HepG2 (cell line): ENCODE data around the gene VAPB. TPM values are rescaled to one million over a fixed set of nuclear protein-coding genes. Genes with fewer than 3 reads are reported as not detected.

Experiments used
- ATAC-seq: fragments of 200-7000 bp; cut with Tn5 transposase; 3 replicates; pipeline ENCODE4 v1.9.1; 2020; ENCODE audit warnings: mild to moderate bottlenecking, moderate library complexity
- BruUV-seq: library from RNA; stranded (reverse); fragments of 400-500 nt; replicated peaks from 2 replicates; lab custom pipeline; 2021; lab: Mats Ljungman, UMichigan
- CTCF ChIA-PET: fragments of 300-600 bp; formaldehyde crosslinking; extraction: SDS; loops from one replicate; lab custom pipeline; 2021; ENCODE audit warnings: low total read pairs, inconsistent platforms, low intra/inter-chr PET ratio; lab: Yijun Ruan, JAX
- POLR2A ChIA-PET: fragments of 350-600 bp; sonication (Branson Sonifier 250); formaldehyde crosslinking; loops from one replicate; lab custom pipeline; 2020; ENCODE audit warnings: antibody characterized with exemption, inconsistent platforms; lab: Yijun Ruan, JAX
- DNase-seq: peaks from one replicate; pipeline ENCODE4 v3.0.0-alpha.2; 2015; ENCODE audit warnings: low spot score
- FAIRE-seq: peaks from 3 replicates; lab custom pipeline; 2011; peaks lifted over from hg19 to GRCh38; lab: Jason Lieb, UNC
- H2AFZ ChIP-seq: one replicate; pipeline ENCODE4 v1.6.1; 2011; ENCODE audit warnings: low read length, inconsistent platforms
- H3K27ac ChIP-seq: fragments of 300-600 bp; 3 replicates; pipeline ENCODE4 v1.8.0; 2011; ENCODE audit warnings: mixed run types, mild to moderate bottlenecking, mixed read lengths, low read length, inconsistent platforms; ENCODE audit not compliant: insufficient read depth; ENCODE audit errors: extremely low read length
- H3K27me3 ChIP-seq, 2 experiments: fragments of 200-600 bp in 1 of 2; 2 replicates in 1 of 2; 3 replicates in 1 of 2; pipeline versions ENCODE4 v1.6.0 to v1.8.0; 2011; ENCODE audit warnings: low read length in 2 of 2, mild to moderate bottlenecking in 2 of 2, moderate library complexity in 2 of 2, inconsistent platforms in 1 of 2; ENCODE audit not compliant: insufficient read depth in 2 of 2, control insufficient read depth in 1 of 2
- H3K36me3 ChIP-seq, 2 experiments: fragments of 200-600 bp in 1 of 2; replicated peaks in 1 of 2; 2 replicates in 1 of 2; 3 replicates in 1 of 2; pipeline versions ENCODE4 v1.5.1 to v1.8.0; 2011; ENCODE audit warnings: low read length in 2 of 2, inconsistent platforms in 1 of 2; ENCODE audit not compliant: insufficient read depth in 2 of 2, control insufficient read depth in 1 of 2
- H3K4me1 ChIP-seq: 2 replicates; pipeline ENCODE4 v1.5.1; 2012; ENCODE audit warnings: low read length, inconsistent platforms; ENCODE audit not compliant: insufficient read depth
- H3K4me2 ChIP-seq: 2 replicates; pipeline ENCODE4 v1.6.0; 2011; ENCODE audit warnings: low read depth, low read length, inconsistent platforms
- H3K4me3 ChIP-seq, 3 experiments: fragments of 200-600 bp in 1 of 3; sonication (generic), shearing (Covaris generic) in 1 of 3; replicated peaks in 1 of 3; 2 replicates each; pipeline ENCODE4 v1.5.1; 2011 to 2016; ENCODE audit warnings: low read length in 3 of 3, inconsistent platforms in 2 of 3, low read depth in 2 of 3, mild to moderate bottlenecking in 2 of 3, control low read depth in 1 of 3, mixed read lengths in 1 of 3; ENCODE audit not compliant: insufficient read depth in 1 of 3
- H3K79me2 ChIP-seq: one replicate; pipeline ENCODE4 v1.6.1; 2011; ENCODE audit warnings: low read length, inconsistent platforms; ENCODE audit not compliant: insufficient read depth
- H3K9ac ChIP-seq: 2 replicates; pipeline ENCODE4 v1.6.0; 2011; ENCODE audit warnings: mild to moderate bottlenecking, low read depth, low read length, inconsistent platforms; ENCODE audit not compliant: insufficient read depth
- H3K9me3 ChIP-seq: 2 replicates; pipeline ENCODE4 v1.5.1; 2012; ENCODE audit warnings: mild to moderate bottlenecking, low read length
- H4K20me1 ChIP-seq: 2 replicates; pipeline ENCODE4 v1.6.0; 2011; ENCODE audit warnings: inconsistent platforms, mild to moderate bottlenecking, low read length, moderate library complexity; ENCODE audit not compliant: insufficient read depth
- EHMT2 ChIP-seq: fragments of 200-600 bp; sonication (generic); IDR thresholded peaks from 2 replicates; pipeline ENCODE4 v1.7.0; 2017; ENCODE audit warnings: antibody characterized with exemption, low read depth, low read length, borderline replicate concordance
- IKZF4 ChIP-seq: sonication (generic); formaldehyde crosslinking; IDR thresholded peaks from 2 replicates; pipeline ENCODE4 v1.5.1; 2020; ENCODE audit warnings: borderline replicate concordance, mild to moderate bottlenecking, low read depth, missing genetic modification reagents; ENCODE audit errors: not compliant biosample characterization
- MAFG ChIP-seq: sonication (generic); formaldehyde crosslinking; IDR thresholded peaks from 2 replicates; pipeline ENCODE4 v1.5.1; 2020; ENCODE audit warnings: mild to moderate bottlenecking, missing genetic modification reagents
- NFYB ChIP-seq: sonication (generic); formaldehyde crosslinking; IDR thresholded peaks from 2 replicates; pipeline ENCODE4 v1.4.0; 2020; ENCODE audit warnings: missing genetic modification reagents
- POGK ChIP-seq: sonication (generic); formaldehyde crosslinking; conservative IDR thresholded peaks from 2 replicates; pipeline ENCODE4 v1.8.0; 2022; ENCODE audit warnings: mild to moderate bottlenecking, moderate library complexity, missing genetic modification reagents
- PPARG ChIP-seq: conservative IDR thresholded peaks from 2 replicates; pipeline ENCODE4 v1.6.1; 2016; ENCODE audit warnings: missing biosample characterization, missing genetic modification reagents
- RAD21 ChIP-seq: fragments of 450-650 bp; formaldehyde crosslinking; IDR thresholded peaks from 2 replicates; pipeline ENCODE4 v1.5.0; 2020; ENCODE audit warnings: mild to moderate bottlenecking
- SMYD3 ChIP-seq: sonication (generic); formaldehyde crosslinking; IDR thresholded peaks from 2 replicates; pipeline ENCODE4 v1.8.1; 2023; ENCODE audit warnings: mild to moderate bottlenecking, missing genetic modification reagents
- TRIM24 ChIP-seq: sonication (generic); formaldehyde crosslinking; IDR thresholded peaks from 2 replicates; pipeline ENCODE4 v1.8.0; 2022; ENCODE audit warnings: mild to moderate bottlenecking, missing genetic modification reagents
- ZBTB49 ChIP-seq: sonication (generic); formaldehyde crosslinking; IDR thresholded peaks from 2 replicates; pipeline ENCODE4 v1.4.0; 2020; ENCODE audit warnings: missing genetic modification reagents, borderline replicate concordance
- ZKSCAN1 ChIP-seq: fragments of 150-350 bp; IDR thresholded peaks from 2 replicates; pipeline ENCODE4 v1.6.1; 2014; ENCODE audit warnings: low read length
- ZNF329 ChIP-seq: sonication (generic); formaldehyde crosslinking; IDR thresholded peaks from 2 replicates; pipeline ENCODE4 v1.9.0; 2021; ENCODE audit warnings: low read depth, mild to moderate bottlenecking, missing genetic modification reagents
- ZNF354B ChIP-seq: sonication (generic); formaldehyde crosslinking; IDR thresholded peaks from 2 replicates; pipeline ENCODE4 v1.8.0; 2022; ENCODE audit warnings: mild to moderate bottlenecking, missing genetic modification reagents
- ZNF446 ChIP-seq: sonication (generic); formaldehyde crosslinking; IDR thresholded peaks from 2 replicates; pipeline ENCODE4 v1.5.0; 2020; ENCODE audit warnings: mild to moderate bottlenecking, missing genetic modification reagents
- ZNF687 ChIP-seq: sonication (generic); formaldehyde crosslinking; IDR thresholded peaks from 2 replicates; pipeline ENCODE4 v1.5.1; 2020; ENCODE audit warnings: mild to moderate bottlenecking, missing genetic modification reagents, moderate library complexity
- ZUFSP ChIP-seq: sonication (generic); formaldehyde crosslinking; IDR thresholded peaks from 2 replicates; pipeline ENCODE4 v1.9.0; 2021; ENCODE audit warnings: missing genetic modification reagents, mild to moderate bottlenecking, borderline replicate concordance
- WGBS: methylation state at CpG from one replicate; pipeline ENCODE4 v1.1.6; 2017; ENCODE audit warnings: low lambda C conversion rate; 5-methylcytosine and 5-hydroxymethylcytosine counted together
- in situ Hi-C: cut with HindIII; loops from 2 replicates; pipeline ENCODE4 v1.10.0; 2017; ENCODE audit warnings: low pct_unique_long_range_greater_than_20kb; ENCODE audit not compliant: extremely low pct_ligation_motif_present
- intact Hi-C: fragments of 100-400 bp; cut with micrococcal nuclease; formaldehyde crosslinking; loops from one replicate; pipeline ENCODE4 v1.10.0; 2022; ENCODE audit not compliant: unreplicated experiment
- polyA plus RNA-seq, 8 experiments: library from polyadenylated mRNA; depleted of rRNA in 3 of 8; stranded (reverse) in 7 of 8; unstranded in 1 of 8; fragments of >200 nt; fragmentation: Illumina TruSeq in 4 of 8; extraction: Trizol in 4 of 8; gene quantifications; 2 replicates each; pipeline versions ENCODE4 v1.2.1 to v1.2.3, GENCODE V29; 2011 to 2016; ENCODE audit warnings: low read depth in 4 of 8, missing spikeins in 1 of 8, mixed read lengths in 1 of 8; ENCODE audit not compliant: insufficient read depth in 1 of 8
- total RNA-seq, 5 experiments: library from RNA; depleted of rRNA; stranded (reverse); fragments of >200 nt; fragmentation: Illumina TruSeq; extraction: Trizol; gene quantifications; 2 replicates each; pipeline ENCODE4 v1.2.3, GENCODE V29; 2016; ENCODE audit warnings: low read depth in 1 of 5

Gene VAPB
- total and polyA plus RNA-seq, 2 of the 13 experiments (the other 11 are each of a cell fraction or from before 2014, with no cell fraction given) = 18.6 to 48.5 TPM

- Histone ChIP-seq H3K9me3 (peaks cover 5% of the 10 kb centered on the region; the same call in 1 of the 2 replicates), H3K4me2 (no peak overlapping the region), H3K27me3 (peaks cover 0 to 14% of the 10 kb centered on the region in 2 experiments; a peak in 3 of 5 replicates), H3K4me1 (no peaks in the 10 kb centered on the region), H3K36me3 (no peaks in the 10 kb centered on the region), H3K27ac (no peak overlapping the region), H3K9ac (no peak overlapping the region), H3K79me2 (no peaks in the 10 kb centered on the region), H4K20me1 (no peaks in the 10 kb centered on the region), H2AFZ (no peak overlapping the region), H3K4me3 (no peak overlapping the region)
- BruUV-seq = no TSS peak
- no peak for ATAC-seq
- 52% methylated on average over 10 of the region's 10 CpGs for WGBS
- POLR2A ChIA-PET = no interaction called here
- in situ Hi-C loops = no loop called here
- DNase-seq = no peak
- CTCF ChIA-PET = no interaction called here
- FAIRE-seq = no peak
- intact Hi-C loops = no loop called here
- TF ChIP-seq POGK (CRISPR knock-in tag) = no peak
- no peak for TF ChIP-seq ZNF446 (CRISPR knock-in tag)
- no peak for TF ChIP-seq ZNF329
- no peak for TF ChIP-seq PPARG (CRISPR knock-in tag)
- TF ChIP-seq ZNF687 (CRISPR knock-in tag) = no peak
- no peak for TF ChIP-seq IKZF4 (CRISPR knock-in tag)
- no peak for TF ChIP-seq ZBTB49 (CRISPR knock-in tag)
- TF ChIP-seq NFYB = no peak
- TF ChIP-seq RAD21 (CRISPR knock-in tag) = no peak
- TF ChIP-seq SMYD3 = no peak
- TF ChIP-seq ZKSCAN1 = no peak
- no peak for TF ChIP-seq MAFG (CRISPR knock-in tag)
- no peak for TF ChIP-seq ZNF354B
- no peak for TF ChIP-seq TRIM24 (CRISPR knock-in tag)
- TF ChIP-seq ZUFSP (CRISPR knock-in tag) = no peak
- no peak for TF ChIP-seq EHMT2
Observed at GRCh38 chr20:58475466-58475865, 86.4 kb downstream of the VAPB start.
